Stimulated activated naive CD8-positive, alpha-beta T cell treated with anti-CD3 and anti-CD28 coated beads, Interleukin-15, amount 100 ng/mL, for 72 hours (primary cell): ENCODE measurements around the gene RNF31.
A peak's percentile ranks its signal among the peaks of the same experiment; 100 is the strongest.

Experiments used
- ATAC-seq: fragments of 150-1000 bp; cut with Tn5 transposase; 2 replicates; pipeline ENCODE4 v1.10.0; 2021; ENCODE audit warnings: mild to moderate bottlenecking, moderate library complexity
- DNase-seq, 2 donors: peaks; one replicate each; pipeline ENCODE4 v3.0.0; 2021 to 2022
- H3K27ac Mint-ChIP-seq, 2 donors: one replicate each; pipeline ENCODE4 v1.8.0; 2022; ENCODE audit warnings: mild to moderate bottlenecking in 2 of 2, mixed read lengths in 2 of 2, moderate library complexity in 2 of 2
- H3K27me3 Mint-ChIP-seq: one replicate; pipeline ENCODE4 v1.8.0; 2022; ENCODE audit warnings: mixed read lengths
- H3K4me1 Mint-ChIP-seq: one replicate; pipeline ENCODE4 v1.8.0; 2022; ENCODE audit warnings: mild to moderate bottlenecking, mixed read lengths
- H3K4me3 Mint-ChIP-seq, 2 donors: one replicate each; pipeline ENCODE4 v1.8.0; 2022; ENCODE audit warnings: mild to moderate bottlenecking in 2 of 2, mixed read lengths in 2 of 2, moderate library complexity in 1 of 2
- H3K9me3 Mint-ChIP-seq, 2 donors: one replicate each; pipeline ENCODE4 v1.8.0; 2022; ENCODE audit warnings: mixed read lengths in 2 of 2

The RNF31 gene

GRCh38 chr14:24160499-24160849 is 13.2 kb downstream of the RNF31 start:
- no peaks in the 10 kb centered on the region for H3K27me3 Mint-ChIP-seq
- H3K4me3 Mint-ChIP-seq, result peak overlapping the region in 1 of 2 donors; percentile 19
- ATAC-seq, result no peak

DNA sequence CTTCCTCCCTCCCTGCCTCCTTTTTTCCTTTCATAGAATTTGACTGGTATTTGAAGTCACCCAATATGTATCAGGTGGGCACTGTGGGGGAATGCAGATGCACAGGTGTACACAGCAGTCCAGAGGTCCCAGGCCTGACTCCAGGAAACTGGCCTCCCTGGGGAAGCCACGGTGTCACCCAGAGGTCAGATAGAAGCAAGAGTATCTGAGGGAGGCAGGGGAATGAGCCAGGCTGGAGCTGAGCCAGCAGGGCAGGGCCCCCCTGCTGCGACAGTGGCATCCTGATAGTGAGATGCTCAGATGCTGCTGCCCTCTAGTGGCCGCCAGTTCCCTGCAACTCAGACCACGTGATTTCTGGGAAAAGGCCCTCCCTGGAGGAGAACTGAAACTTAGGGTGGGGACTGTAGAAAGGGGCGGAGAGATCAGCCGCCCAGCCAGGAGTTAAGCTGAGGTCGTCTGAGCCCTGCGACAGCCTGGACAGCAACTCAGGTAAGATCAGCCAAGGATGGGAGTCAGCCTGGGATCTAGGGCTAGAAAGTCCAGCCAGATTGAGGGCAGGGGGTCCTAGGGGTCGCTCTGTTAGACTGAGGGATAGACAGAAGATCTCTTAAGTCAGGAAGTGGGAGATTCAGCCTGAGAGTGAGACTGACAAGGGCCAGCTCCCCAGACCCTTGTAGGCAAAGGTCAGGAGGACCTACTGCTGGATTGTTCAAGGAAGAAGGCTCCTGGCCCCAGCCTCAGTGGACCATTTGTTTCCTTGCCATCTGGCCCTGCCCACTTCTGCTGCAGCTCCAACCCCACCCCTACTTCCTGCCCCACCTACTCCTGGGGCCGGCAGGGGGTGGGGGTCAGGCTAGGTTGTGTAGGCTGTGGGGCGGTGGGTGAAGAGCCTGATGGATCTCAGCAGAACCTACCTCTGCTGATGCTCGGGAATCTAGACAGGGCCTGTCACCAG is 13.8 kb downstream of the RNF31 start, which contains the start of gene IRF9:
Gene IRF9, plus strand, starts transcription at position 416 of the 955 bp plus-strand sequence. CDS start 880 bp downstream, outside the sequence.
- H3K4me1 Mint-ChIP-seq, result peaks cover 67% of the 10 kb centered on the region
- H3K4me3 Mint-ChIP-seq, result peak within 1 kb of the TSS; percentile 96 to 98
- H3K27me3 Mint-ChIP-seq, result no peaks in the 10 kb centered on the region
- H3K9me3 Mint-ChIP-seq, result no peaks in the 10 kb centered on the region
- ATAC-seq (peak; percentile 91), DNase-seq (peak; percentile 98 to 99)
- H3K27ac Mint-ChIP-seq, result peak within 1 kb of the TSS; percentile 100

More at GRCh38 chr14:24160499-24160849, 13.2 kb downstream of the RNF31 start:
- peaks cover 60% of the 10 kb centered on the region for H3K4me1 Mint-ChIP-seq
- peak overlapping the region; percentile 100 for H3K27ac Mint-ChIP-seq
- no peak for DNase-seq
- no peaks in the 10 kb centered on the region for H3K9me3 Mint-ChIP-seq

DNA sequence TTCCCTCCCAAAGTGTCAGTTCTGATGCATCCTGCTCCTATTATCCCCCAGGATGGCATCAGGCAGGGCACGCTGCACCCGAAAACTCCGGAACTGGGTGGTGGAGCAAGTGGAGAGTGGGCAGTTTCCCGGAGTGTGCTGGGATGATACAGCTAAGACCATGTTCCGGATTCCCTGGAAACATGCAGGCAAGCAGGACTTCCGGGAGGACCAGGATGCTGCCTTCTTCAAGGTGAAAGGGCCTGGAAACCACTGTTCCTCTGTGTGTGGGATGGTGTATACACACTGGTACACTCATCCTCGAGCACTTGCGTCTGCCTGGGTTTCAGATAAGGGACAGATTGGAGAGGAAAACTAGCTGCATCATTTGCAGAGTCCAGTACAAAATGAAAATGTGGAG is 14.8 kb downstream of the RNF31 start:
- no peak for DNase-seq
- Mint-ChIP-seq H3K27ac (peak overlapping the region; percentile 100), H3K4me1 (peaks cover 76% of the 10 kb centered on the region), H3K27me3 (no peaks in the 10 kb centered on the region), H3K9me3 (no peaks in the 10 kb centered on the region), H3K4me3 (peak overlapping the region; percentile 96 to 98)
- no peak for ATAC-seq

GRCh38 chr14:24164518-24164991 is 17.3 kb downstream of the RNF31 start:
- H3K27ac Mint-ChIP-seq, result peak overlapping the region in 1 of 2 donors; percentile 100
- H3K4me1 Mint-ChIP-seq, result peaks cover 89% of the 10 kb centered on the region
- no peak overlapping the region for H3K4me3 Mint-ChIP-seq
- no peaks in the 10 kb centered on the region for H3K9me3 Mint-ChIP-seq
- no peaks in the 10 kb centered on the region for H3K27me3 Mint-ChIP-seq
- DNase-seq, result no peak
- ATAC-seq, result no peak

- Mint-ChIP-seq H3K27ac (peak overlapping the region; percentile 92 to 94), H3K9me3 (no peaks in the 10 kb centered on the region), H3K4me1 (peaks cover 80% of the 10 kb centered on the region), H3K27me3 (no peaks in the 10 kb centered on the region), H3K4me3 (peak overlapping the region in 1 of 2 donors; percentile 19)
- DNase-seq (no peak), ATAC-seq (no peak)
These were observed 18.5 kb downstream of the RNF31 start for GRCh38 chr14:24165785-24166184.

GRCh38 chr14:24167469-24168114 is 20.3 kb downstream of the RNF31 start:
- Mint-ChIP-seq H3K4me3 (no peak overlapping the region), H3K4me1 (peaks cover 77% of the 10 kb centered on the region), H3K9me3 (no peaks in the 10 kb centered on the region), H3K27me3 (no peaks in the 10 kb centered on the region), H3K27ac (peak overlapping the region; percentile 94 to 97)
- no peak for ATAC-seq
- no peak for DNase-seq

- DNase-seq (peak; percentile 83 to 88), ATAC-seq (peak; percentile 89)
- Mint-ChIP-seq H3K4me1 (peaks cover 44% of the 10 kb centered on the region), H3K27me3 (no peaks in the 10 kb centered on the region), H3K4me3 (peak within 1 kb of the TSS; percentile 88 to 95), H3K27ac (peak within 1 kb of the TSS; percentile 74 to 92), H3K9me3 (no peaks in the 10 kb centered on the region)
These were observed 24.3 kb downstream of the RNF31 start, which contains the start of gene REC8 for GRCh38 chr14:24171422-24172260. Gene REC8 (plus strand): TSS chr14:24172080. CDS start chr14:24172553, 473 bp downstream.

- Mint-ChIP-seq H3K9me3 (no peaks in the 10 kb centered on the region), H3K4me3 (peak overlapping the region; percentile 88 to 95), H3K27ac (peak overlapping the region; percentile 74 to 88), H3K4me1 (peaks cover 37% of the 10 kb centered on the region), H3K27me3 (no peaks in the 10 kb centered on the region)
- DNase-seq (no peak), ATAC-seq (no peak)
These were observed 25.1 kb downstream of the RNF31 start for GRCh38 chr14:24172261-24172860.

DNA sequence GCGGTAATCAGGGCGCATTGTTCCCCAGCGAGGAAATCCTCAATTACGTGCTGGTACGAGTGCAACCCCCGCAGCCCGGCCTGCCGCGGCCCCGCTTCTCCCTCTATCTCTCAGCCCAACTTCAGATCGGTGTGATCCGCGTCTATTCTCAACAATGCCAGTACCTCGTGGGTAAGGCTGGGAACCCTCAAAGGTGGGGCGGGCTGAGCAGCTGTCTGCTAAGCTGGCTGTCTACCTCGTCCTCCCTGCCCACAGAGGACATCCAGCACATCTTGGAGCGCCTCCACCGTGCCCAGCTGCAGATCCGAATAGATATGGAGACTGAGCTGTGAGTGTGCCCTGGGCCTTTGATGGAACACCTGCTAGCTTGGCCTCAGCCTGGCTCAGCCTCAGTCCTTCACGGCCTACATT is 25.6 kb downstream of the RNF31 start:
- DNase-seq (no peak), ATAC-seq (no peak)
- H3K9me3 Mint-ChIP-seq, result no peaks in the 10 kb centered on the region
- H3K4me1 Mint-ChIP-seq, result peaks cover 32% of the 10 kb centered on the region
- peak overlapping the region in 1 of 2 donors; percentile 65 for H3K27ac Mint-ChIP-seq
- peak overlapping the region; percentile 34 to 95 for H3K4me3 Mint-ChIP-seq
- H3K27me3 Mint-ChIP-seq, result no peaks in the 10 kb centered on the region

DNA sequence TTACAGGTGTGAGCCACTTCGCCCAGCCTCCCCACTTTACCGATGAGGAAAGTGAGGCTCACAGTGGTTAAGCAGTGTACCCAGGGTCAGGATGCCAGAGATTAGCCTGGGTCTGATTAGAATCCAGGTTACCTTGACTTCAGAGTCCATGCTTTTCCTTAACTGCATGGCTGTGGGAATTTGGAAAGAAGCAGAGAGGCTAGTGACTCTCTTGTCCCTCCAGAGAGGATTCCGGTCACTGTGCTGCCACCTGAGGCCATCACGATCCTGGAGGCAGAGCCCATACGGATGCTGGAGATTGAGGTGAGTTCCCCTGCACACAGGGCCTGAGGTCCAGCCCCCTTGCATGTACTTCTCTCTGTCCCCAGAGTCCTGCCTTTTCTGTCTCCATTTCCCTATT is 29.3 kb downstream of the RNF31 start:
- Mint-ChIP-seq H3K9me3 (no peaks in the 10 kb centered on the region), H3K27me3 (no peaks in the 10 kb centered on the region), H3K4me3 (no peak overlapping the region), H3K4me1 (peaks cover 22% of the 10 kb centered on the region), H3K27ac (no peak overlapping the region)
- DNase-seq, result no peak
- no peak for ATAC-seq

GRCh38 chr14:24177041-24177825 is 29.9 kb downstream of the RNF31 start:
- no peak overlapping the region for H3K4me3 Mint-ChIP-seq
- DNase-seq, result no peak
- peaks cover 22% of the 10 kb centered on the region for H3K4me1 Mint-ChIP-seq
- ATAC-seq, result no peak
- H3K27ac Mint-ChIP-seq, result peak overlapping the region; percentile 66 to 77
- no peaks in the 10 kb centered on the region for H3K9me3 Mint-ChIP-seq
- H3K27me3 Mint-ChIP-seq, result no peaks in the 10 kb centered on the region

DNA sequence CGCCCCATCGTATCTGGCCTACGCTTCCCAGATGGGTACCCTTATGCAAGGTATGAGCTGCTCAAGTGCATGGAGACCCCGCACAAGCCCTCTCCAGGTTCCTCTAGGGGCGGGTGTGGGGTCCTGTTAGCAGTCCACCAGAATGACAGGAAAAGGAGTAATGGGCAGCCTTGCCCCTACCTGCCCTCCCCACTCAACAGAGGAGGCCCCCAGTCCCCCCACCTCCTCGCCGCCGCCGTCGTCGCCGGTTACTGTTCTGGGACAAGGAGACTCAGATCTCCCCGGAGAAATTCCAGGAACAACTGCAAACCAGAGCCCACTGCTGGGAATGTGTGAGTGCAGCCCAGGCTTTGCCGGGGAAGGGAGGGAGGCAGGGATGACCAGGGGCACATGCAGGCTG is 30.6 kb downstream of the RNF31 start:
- H3K27me3 Mint-ChIP-seq, result no peaks in the 10 kb centered on the region
- peaks cover 25% of the 10 kb centered on the region for H3K4me1 Mint-ChIP-seq
- peak overlapping the region in 1 of 2 donors; percentile 66 for H3K27ac Mint-ChIP-seq
- H3K4me3 Mint-ChIP-seq, result no peak overlapping the region
- no peaks in the 10 kb centered on the region for H3K9me3 Mint-ChIP-seq
- no peak for ATAC-seq
- DNase-seq, result no peak

GRCh38 chr14:24178399-24179178 is 31.3 kb downstream of the RNF31 start:
- ATAC-seq, result no peak
- Mint-ChIP-seq H3K4me3 (no peak overlapping the region), H3K4me1 (peaks cover 26% of the 10 kb centered on the region), H3K27ac (peak overlapping the region in 1 of 2 donors; percentile 93), H3K27me3 (no peaks in the 10 kb centered on the region), H3K9me3 (no peaks in the 10 kb centered on the region)
- DNase-seq, result no peak
